HepG2 (cell line): ENCODE results near the gene MAVS. TPM values are rescaled to one million over a fixed set of nuclear protein-coding genes. Genes with fewer than 3 reads are reported as not detected.
A peak's percentile ranks its signal among the peaks of the same experiment; 100 is the strongest.

Experiments
- AKAP8 ChIP-seq: sonication (generic); formaldehyde crosslinking; IDR thresholded peaks from 2 replicates; pipeline ENCODE4 v1.5.1; 2020; ENCODE audit warnings: mild to moderate bottlenecking, missing genetic modification reagents
- EED ChIP-seq: sonication (generic); formaldehyde crosslinking; IDR thresholded peaks from 2 replicates; pipeline ENCODE4 v1.5.0; 2020; ENCODE audit warnings: mild to moderate bottlenecking, missing genetic modification reagents
- FIP1L1 ChIP-seq: fragments of 200-400 bp; formaldehyde crosslinking; IDR thresholded peaks from 2 replicates; pipeline ENCODE4 v1.6.1; 2018; ENCODE audit warnings: low read depth, mild to moderate bottlenecking, low read length, moderate library complexity, borderline replicate concordance; ENCODE audit not compliant: insufficient read depth
- FOXA1 ChIP-seq, 2 experiments: fragments of 450-650 bp in 1 of 2; sonication (generic) in 1 of 2; formaldehyde crosslinking in 1 of 2; IDR thresholded peaks; 2 replicates each; pipeline versions ENCODE4 v1.4.0 to v1.6.1; 2016 to 2020; ENCODE audit warnings: missing genetic modification reagents in 1 of 2
- FOXK1 ChIP-seq: sonication (generic); formaldehyde crosslinking; IDR thresholded peaks from 2 replicates; pipeline ENCODE4 v1.4.0; 2020; ENCODE audit warnings: low read depth, missing genetic modification reagents, borderline replicate concordance
- FOXM1 ChIP-seq: sonication (generic); formaldehyde crosslinking; IDR thresholded peaks from 2 replicates; pipeline ENCODE4 v1.5.0; 2020; ENCODE audit warnings: missing genetic modification reagents
- HNRNPL ChIP-seq: fragments of 200-400 bp; formaldehyde crosslinking; IDR thresholded peaks from 2 replicates; pipeline ENCODE4 v1.6.1; 2017; ENCODE audit warnings: mild to moderate bottlenecking, low read depth, low read length
- MEIS2 ChIP-seq: sonication (generic); formaldehyde crosslinking; IDR thresholded peaks from 2 replicates; pipeline ENCODE4 v1.9.0; 2021; ENCODE audit warnings: mild to moderate bottlenecking, missing genetic modification reagents
- MTF1 ChIP-seq: sonication (generic); formaldehyde crosslinking; IDR thresholded peaks from 2 replicates; pipeline ENCODE4 v1.5.0; 2020; ENCODE audit warnings: missing genetic modification reagents
- NR2F6 ChIP-seq, 2 experiments: IDR thresholded peaks; 2 replicates each; pipeline ENCODE4 v1.6.1; 2016; ENCODE audit warnings: antibody characterized with exemption in 1 of 2, mild to moderate bottlenecking in 1 of 2
- NRL ChIP-seq: sonication (generic); formaldehyde crosslinking; IDR thresholded peaks from 2 replicates; pipeline ENCODE4 v1.5.0; 2020; ENCODE audit warnings: missing genetic modification reagents, mild to moderate bottlenecking, moderate library complexity, borderline replicate concordance
- SATB2 ChIP-seq: sonication (generic); formaldehyde crosslinking; IDR thresholded peaks from 2 replicates; pipeline ENCODE4 v1.5.0; 2020; ENCODE audit warnings: missing genetic modification reagents
- SKI ChIP-seq: fragments of 450-650 bp; IDR thresholded peaks from one replicate; pipeline ENCODE4 v1.6.1; 2018; ENCODE audit warnings: mild to moderate bottlenecking; ENCODE audit not compliant: partially characterized antibody
- SPEN ChIP-seq: sonication (generic); formaldehyde crosslinking; IDR thresholded peaks from 2 replicates; pipeline ENCODE4 v1.5.1; 2020; ENCODE audit warnings: low read depth, mild to moderate bottlenecking, missing genetic modification reagents
- TBL1XR1 ChIP-seq: fragments of 150-350 bp; IDR thresholded peaks from 2 replicates; pipeline ENCODE4 v1.6.1; 2014; ENCODE audit warnings: borderline replicate concordance, low read length; ENCODE audit not compliant: partially characterized antibody
- THAP9 ChIP-seq: sonication (generic); formaldehyde crosslinking; IDR thresholded peaks from 2 replicates; pipeline ENCODE4; 2020; ENCODE audit warnings: missing genetic modification reagents, mild to moderate bottlenecking, borderline replicate concordance
- TMF1 ChIP-seq: sonication (generic); formaldehyde crosslinking; IDR thresholded peaks from 2 replicates; pipeline ENCODE4 v1.8.1; 2022; ENCODE audit warnings: low read depth, missing genetic modification reagents
- ZBTB21 ChIP-seq: sonication (generic); formaldehyde crosslinking; IDR thresholded peaks from 2 replicates; pipeline ENCODE4 v1.4.0; 2020; ENCODE audit warnings: missing genetic modification reagents
- ZFP62 ChIP-seq: sonication (generic); formaldehyde crosslinking; IDR thresholded peaks from 2 replicates; pipeline ENCODE4 v1.4.0; 2020; ENCODE audit warnings: missing genetic modification reagents
- ZNF275 ChIP-seq: sonication (generic); formaldehyde crosslinking; IDR thresholded peaks from 2 replicates; pipeline ENCODE4 v1.8.0; 2022; ENCODE audit warnings: missing genetic modification reagents, mild to moderate bottlenecking, inconsistent platforms, borderline replicate concordance
- ZNF296 ChIP-seq: sonication (generic); formaldehyde crosslinking; conservative IDR thresholded peaks from 2 replicates; pipeline ENCODE4 v1.5.0; 2020; ENCODE audit warnings: mild to moderate bottlenecking, missing genetic modification reagents
- ZNF615 ChIP-seq: sonication (generic); formaldehyde crosslinking; IDR thresholded peaks from 2 replicates; pipeline ENCODE4 v1.5.0; 2020; ENCODE audit warnings: mild to moderate bottlenecking, missing genetic modification reagents, borderline replicate concordance
- ZNF781 ChIP-seq: sonication (generic); formaldehyde crosslinking; IDR thresholded peaks from 2 replicates; pipeline ENCODE4 v1.5.1; 2020; ENCODE audit warnings: borderline replicate concordance, mild to moderate bottlenecking, missing genetic modification reagents; ENCODE audit errors: not compliant biosample characterization
- ZNF883 ChIP-seq: sonication (generic); formaldehyde crosslinking; IDR thresholded peaks from 2 replicates; pipeline ENCODE4 v1.5.1; 2020; ENCODE audit warnings: mild to moderate bottlenecking, missing genetic modification reagents; ENCODE audit errors: not compliant biosample characterization
- polyA plus RNA-seq, 8 experiments: library from polyadenylated mRNA; depleted of rRNA in 3 of 8; stranded (reverse) in 7 of 8; unstranded in 1 of 8; fragments of >200 nt; fragmentation: Illumina TruSeq in 4 of 8; extraction: Trizol in 4 of 8; gene quantifications; 2 replicates each; pipeline versions ENCODE4 v1.2.1 to v1.2.3, GENCODE V29; 2011 to 2016; ENCODE audit warnings: low read depth in 4 of 8, missing spikeins in 1 of 8, mixed read lengths in 1 of 8; ENCODE audit not compliant: insufficient read depth in 1 of 8
- total RNA-seq, 5 experiments: library from RNA; depleted of rRNA; stranded (reverse); fragments of >200 nt; fragmentation: Illumina TruSeq; extraction: Trizol; gene quantifications; 2 replicates each; pipeline ENCODE4 v1.2.3, GENCODE V29; 2016; ENCODE audit warnings: low read depth in 1 of 5
- TF ChIP-seq, protein P1 (sequence below): sonication (generic); formaldehyde crosslinking; IDR thresholded peaks from 2 replicates; pipeline ENCODE4 v1.4.0; 2020; ENCODE audit warnings: mild to moderate bottlenecking, missing genetic modification reagents

Gene MAVS
- total and polyA plus RNA-seq, 2 of the 13 experiments (the other 11 are each of a cell fraction or from before 2014, with no cell fraction given), result 27.3 to 36.6 TPM

DNA sequence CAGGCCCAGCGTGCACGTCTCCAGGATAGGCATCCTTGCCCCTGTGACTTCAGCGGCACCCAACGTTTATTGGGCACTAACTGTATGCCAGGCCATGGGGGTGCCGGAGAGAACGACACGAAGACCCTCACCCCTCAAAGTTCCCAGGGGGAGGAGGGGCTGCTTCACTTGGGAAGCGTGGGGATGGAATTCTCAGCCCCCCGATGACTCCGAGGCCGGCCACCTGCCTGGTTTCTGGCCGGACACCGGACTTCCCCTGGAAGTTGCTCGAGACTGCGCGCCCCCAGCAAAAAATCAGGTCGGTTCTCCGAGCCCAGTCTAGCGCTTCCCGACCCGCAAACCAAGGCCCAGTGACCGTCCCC lies 275 bp upstream of the MAVS start (continued):
- TF ChIP-seq NR2F6 (IDR thresholded peaks at IDR 0.05) (no peak), NR2F6 (CRISPR knock-in tag; IDR thresholded peaks at IDR 0.05) (no peak; the same call in 1 of the 2 replicates), SKI (no peak), ZNF296 (CRISPR knock-in tag) (0 out of 2 replicates have a peak, but pooled peaks have one; percentile 63), TBL1XR1 (peak; percentile 4), ZNF781 (peak; percentile 16), THAP9 (CRISPR knock-in tag) (peak; percentile 71; the same call in 1 of the 2 replicates), ZNF615 (CRISPR knock-in tag) (no peak), FOXA1 (IDR thresholded peaks at IDR 0.05) (no peak), FOXA1 (CRISPR knock-in tag; IDR thresholded peaks at IDR 0.05) (no peak), ZFP62 (peak; percentile 72; the same call in 1 of the 2 replicates), ZNF883 (peak; percentile 18), SATB2 (CRISPR knock-in tag) (peak; percentile 93; the same call in 1 of the 2 replicates), ZBTB21 (no peak), ZNF275 (0 out of 2 replicates have a peak, but pooled peaks have one; percentile 94), EED (CRISPR knock-in tag) (peak; percentile 16; the same call in 1 of the 2 replicates), FOXK1 (CRISPR knock-in tag) (no peak), FOXM1 (CRISPR knock-in tag) (no peak), FIP1L1 (no peak), MEIS2 (CRISPR knock-in tag) (peak; percentile 88; the same call in 1 of the 2 replicates), MTF1 (peak; percentile 87; the same call in 1 of the 2 replicates), TMF1 (CRISPR knock-in tag) (no peak), HNRNPL (peak; percentile 83; the same call in 1 of the 2 replicates), SPEN (CRISPR knock-in tag) (no peak), NRL (CRISPR knock-in tag) (peak; percentile 85), AKAP8 (CRISPR knock-in tag) (0 out of 2 replicates have a peak, but pooled peaks have one; percentile 10)
- TF ChIP-seq, protein P1, sequence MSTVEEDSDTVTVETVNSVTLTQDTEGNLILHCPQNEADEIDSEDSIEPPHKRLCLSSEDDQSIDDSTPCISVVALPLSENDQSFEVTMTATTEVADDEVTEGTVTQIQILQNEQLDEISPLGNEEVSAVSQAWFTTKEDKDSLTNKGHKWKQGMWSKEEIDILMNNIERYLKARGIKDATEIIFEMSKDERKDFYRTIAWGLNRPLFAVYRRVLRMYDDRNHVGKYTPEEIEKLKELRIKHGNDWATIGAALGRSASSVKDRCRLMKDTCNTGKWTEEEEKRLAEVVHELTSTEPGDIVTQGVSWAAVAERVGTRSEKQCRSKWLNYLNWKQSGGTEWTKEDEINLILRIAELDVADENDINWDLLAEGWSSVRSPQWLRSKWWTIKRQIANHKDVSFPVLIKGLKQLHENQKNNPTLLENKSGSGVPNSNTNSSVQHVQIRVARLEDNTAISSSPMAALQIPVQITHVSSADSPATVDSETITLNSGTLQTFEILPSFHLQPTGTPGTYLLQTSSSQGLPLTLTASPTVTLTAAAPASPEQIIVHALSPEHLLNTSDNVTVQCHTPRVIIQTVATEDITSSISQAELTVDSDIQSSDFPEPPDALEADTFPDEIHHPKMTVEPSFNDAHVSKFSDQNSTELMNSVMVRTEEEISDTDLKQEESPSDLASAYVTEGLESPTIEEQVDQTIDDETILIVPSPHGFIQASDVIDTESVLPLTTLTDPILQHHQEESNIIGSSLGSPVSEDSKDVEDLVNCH (CRISPR knock-in tag), result no peak
